GM04504 (cell line): Measurements from ENCODE around the gene ASMTL.
A peak's percentile ranks its signal among the peaks of the same experiment; 100 is the strongest.
"Not testable (repeated sequence)": the region's sequence is repeated elsewhere in the genome, so short reads cannot be mapped to it uniquely, and the experiment has no call there.

ENCODE experiments used
- DNase-seq: peaks from one replicate; pipeline ENCODE4 v3.0.0-alpha.2; 2012; ENCODE audit warnings: low read depth

The ASMTL gene

DNA sequence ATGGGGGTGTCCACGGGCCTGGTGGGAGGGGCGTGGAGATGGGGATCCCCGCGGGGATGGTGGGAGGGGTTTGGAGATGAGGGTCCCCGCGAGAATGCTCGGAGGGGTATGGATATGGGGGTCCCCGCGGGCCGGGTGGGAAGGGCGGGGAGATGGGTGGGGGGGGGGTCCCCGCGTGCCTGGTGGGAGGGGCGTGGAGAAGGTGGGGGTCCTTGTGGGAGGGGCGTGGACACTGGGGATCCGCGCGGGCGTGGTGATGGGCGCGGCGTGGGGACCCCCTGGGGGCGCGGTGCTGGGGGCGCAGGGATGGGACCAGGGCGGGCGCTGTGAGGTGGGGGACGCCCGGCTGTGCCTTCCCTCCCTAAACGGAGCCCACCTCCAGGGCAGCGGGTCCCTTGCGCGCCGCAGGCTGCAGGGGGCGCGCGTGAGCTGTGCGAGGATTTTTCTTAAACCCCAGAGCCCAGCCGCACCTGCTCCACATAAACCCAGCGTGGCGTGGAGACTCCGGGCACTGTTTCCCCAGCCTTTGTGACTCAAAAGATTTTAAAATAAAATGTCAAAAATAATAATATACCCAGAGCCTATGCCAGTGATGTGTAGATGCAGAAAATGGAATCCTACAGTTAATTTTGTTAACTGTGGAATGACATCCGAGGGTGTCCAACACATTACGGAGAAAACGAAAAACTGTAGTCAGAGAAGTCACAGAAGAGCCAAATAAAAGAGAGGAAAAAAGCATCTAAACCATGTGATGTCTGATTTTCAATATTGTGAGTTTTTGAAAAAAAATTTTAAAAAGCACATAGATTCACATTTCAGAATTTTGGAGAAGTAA, 1.5 kb upstream of the ASMTL start:
- peak; percentile 52 for DNase-seq

DNA sequence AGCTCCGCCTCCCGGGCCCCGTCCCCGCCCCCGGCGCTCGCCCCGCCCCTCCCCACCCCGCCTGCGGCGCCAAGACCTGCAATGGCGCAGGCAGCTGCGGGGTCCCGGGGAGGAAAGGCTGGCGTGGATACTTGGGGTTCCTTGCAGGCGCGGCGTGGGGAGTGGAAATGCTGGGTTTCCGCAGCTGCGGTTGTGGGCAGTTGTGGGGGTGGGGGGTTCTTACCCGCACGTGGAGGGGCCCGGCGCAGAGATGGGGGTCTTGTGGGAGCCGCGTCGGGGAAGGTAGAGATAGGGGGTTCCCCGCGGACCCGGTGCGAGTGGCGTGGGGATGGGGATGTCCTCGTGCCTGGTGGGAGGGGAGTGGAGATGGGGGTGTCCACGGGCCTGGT, 680 bp upstream of the ASMTL start:
- no peak for DNase-seq

DNA sequence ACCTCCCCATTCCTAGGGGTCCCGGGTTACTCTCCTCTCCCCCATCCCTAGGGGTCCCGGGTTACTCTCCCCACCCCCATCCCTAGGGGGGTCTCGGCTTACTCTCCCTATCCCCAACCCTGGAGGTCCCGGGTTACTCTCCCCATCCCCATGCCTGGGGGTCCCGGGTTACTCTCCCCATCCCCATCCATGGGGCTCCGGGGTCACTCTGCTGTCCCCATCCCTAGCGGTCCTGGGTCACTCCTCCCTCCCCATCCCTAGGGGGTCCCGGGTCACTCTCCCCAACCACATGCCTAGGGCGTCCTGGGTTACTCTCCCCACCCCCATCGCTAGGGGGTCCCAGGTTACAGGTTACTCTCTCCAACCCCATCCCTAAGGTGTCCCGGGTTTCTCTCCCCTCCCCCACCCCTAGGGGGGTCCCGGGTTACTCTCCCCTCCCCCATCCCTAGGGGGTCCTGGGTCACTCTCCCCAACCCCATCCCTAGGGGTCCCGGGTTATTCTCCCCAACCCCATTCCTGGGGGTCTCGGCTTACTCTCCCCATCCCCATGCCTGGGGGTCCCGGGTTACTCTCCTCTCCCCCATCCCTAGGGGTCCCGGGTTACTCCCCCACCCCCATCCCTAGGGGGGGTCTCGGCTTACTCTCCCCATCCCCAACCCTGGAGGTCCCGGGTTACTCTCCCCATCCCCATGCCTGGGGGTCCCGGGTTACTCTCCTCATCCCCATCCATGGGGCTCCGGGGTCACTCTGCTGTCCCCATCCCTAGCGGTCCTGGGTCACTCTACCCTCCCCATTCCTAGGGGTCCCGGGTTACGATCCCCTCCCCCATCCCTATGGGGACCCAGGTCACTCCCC, 821 bp downstream of the ASMTL start:
- DNase-seq = no peak

DNA sequence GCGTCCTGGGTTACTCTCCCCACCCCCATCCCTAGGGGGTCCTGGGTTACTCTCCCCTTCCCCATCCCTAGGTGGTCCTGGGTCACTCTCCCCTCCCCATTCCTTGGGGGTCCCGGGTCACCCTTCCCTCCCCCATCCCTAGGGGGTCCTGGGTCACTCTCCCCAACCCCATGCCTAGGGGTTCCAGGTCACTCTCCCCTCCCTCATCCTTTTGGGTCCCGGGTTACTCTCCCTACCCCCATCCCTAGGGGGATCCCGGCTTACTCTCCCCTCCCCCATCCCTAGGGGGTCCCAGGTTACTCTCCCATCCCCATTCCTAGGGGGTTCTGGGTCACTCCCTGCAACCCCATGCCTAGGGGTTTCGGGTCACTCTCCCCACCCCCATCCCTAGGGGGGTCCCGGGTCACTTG, 1.5 kb downstream of the ASMTL start:
- DNase-seq = no peak

DNA sequence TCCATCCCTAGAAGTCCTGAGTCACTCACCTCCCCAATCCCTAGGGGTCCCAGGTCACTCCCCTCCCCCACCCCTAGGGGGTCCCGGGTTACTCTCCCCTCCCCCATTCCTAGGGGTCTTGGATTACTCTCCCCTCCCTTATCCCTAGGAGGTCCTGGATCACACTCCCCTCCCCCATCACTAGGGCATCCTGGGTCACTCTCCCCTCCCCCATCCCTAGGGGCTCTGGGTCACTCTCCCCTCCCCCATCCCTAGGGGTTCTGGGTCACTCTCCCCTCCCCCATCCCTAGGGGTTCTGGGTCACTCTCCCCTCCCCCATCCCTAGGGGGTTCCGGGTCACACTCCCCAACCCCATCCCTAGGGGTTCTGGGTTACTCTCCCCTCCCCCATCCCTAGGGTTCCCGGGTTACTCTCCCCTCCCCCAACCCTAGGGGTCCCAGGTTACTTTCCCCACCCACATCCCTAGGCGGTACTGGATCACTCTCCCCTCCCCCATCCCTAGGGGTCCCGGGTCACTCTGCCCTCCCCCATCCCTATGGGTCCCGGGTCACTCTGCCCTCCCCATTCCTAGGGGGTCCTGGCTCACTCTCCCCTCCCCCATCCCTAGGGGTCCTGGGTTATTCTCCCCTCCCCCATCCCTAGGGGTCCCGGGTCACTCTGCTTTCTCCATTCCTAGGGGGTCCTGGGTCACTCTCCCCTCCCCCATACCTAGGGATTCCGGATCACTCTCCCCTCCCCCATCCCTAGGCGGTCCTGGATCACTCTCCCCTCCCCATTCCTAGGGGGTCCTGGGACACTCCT, 2.1 kb downstream of the ASMTL start:
- no peak for DNase-seq

DNA sequence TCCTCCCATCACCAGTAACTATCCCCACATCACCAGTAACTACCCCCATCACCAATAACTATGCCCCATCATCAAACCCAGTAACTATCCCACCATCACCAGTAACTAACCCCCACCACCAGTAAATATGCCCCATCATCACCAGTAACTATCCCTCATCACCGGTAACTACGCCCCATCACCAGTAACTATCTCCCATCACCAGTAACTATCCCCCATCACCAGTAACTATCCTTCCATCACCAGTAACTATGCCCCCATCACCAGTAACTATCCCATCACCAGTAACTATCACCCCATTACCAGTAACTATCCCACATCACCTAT, 2.9 kb downstream of the ASMTL start:
- no peak for DNase-seq

DNA sequence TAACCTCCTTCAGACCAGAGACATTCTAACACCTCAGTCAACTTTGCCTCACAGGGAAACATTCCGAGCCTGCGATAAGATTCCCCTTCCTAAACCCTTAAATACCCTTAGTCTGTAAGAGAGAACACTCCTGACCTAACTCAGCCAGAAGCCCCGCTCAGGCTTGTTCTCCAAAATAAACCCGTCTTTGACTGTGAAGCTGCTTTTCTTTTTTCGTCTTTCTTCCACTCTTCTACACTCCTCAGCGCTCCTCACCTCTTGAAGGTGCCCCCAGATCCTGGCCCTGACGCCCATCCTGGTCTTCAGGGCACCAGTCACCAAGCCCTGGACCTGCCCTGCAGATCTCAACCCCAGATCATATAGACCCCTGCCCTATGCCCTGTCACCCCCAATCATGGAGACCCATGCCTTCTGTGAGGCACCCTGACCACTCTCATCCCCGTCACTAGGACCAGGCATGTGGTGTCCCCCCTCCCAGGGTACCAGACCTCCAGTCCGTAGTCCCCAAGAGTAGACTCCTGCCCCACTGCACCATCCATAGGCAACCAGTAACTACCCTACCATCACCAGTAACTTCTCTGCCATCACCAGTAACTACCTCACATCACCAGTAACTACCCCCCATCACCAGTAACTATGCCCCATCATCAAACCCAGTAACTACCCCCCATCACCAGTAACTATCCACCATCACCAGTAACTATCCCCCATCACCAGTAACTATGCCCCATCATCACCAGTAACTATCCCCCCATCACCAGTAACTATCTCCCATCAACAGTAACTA, 3.5 kb downstream of the ASMTL start:
- DNase-seq = no peak

DNA sequence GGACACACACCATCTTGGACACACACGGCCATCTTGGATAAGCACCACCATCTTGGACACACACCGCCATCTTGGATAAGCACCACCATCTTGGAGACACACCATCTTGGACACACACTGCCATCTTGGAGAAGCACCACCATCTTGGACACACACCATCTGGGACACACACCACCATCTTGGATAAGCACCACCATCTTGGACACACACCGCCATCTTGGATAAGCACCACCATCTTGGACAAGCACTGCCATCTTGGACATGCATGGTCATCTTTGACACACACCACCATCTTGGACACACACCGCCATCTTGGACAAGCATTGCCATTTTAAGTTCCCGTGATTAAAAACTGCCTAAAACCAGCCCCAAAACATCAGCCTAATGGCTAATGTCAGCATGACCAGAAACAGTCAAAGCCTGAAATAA, 4.1 kb downstream of the ASMTL start:
- not testable (repeated sequence) for DNase-seq

DNA sequence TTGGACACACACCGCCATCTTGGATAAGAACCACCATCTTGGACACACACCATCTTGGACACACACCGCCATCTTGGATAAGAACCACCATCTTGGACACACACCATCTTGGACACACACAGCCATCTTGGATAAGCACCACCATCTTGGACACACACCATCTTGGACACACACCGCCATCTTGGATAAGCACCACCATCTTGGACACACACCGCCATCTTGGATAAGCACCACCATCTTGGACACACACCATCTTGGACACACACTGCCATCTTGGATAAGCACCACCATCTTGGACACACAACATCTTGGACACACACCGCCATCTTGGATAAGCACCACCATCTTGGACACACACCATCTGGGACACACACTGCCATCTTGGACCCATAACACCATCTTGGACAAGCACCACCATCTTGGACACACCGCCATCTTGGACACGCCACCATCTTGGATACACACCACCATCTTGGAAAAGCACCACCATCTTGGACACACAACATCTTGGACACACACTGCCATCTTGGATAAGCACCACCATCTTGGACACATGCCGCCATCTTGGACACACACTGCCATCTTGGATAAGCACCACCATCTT, 4.6 kb downstream of the ASMTL start:
- not testable (repeated sequence) for DNase-seq

DNA sequence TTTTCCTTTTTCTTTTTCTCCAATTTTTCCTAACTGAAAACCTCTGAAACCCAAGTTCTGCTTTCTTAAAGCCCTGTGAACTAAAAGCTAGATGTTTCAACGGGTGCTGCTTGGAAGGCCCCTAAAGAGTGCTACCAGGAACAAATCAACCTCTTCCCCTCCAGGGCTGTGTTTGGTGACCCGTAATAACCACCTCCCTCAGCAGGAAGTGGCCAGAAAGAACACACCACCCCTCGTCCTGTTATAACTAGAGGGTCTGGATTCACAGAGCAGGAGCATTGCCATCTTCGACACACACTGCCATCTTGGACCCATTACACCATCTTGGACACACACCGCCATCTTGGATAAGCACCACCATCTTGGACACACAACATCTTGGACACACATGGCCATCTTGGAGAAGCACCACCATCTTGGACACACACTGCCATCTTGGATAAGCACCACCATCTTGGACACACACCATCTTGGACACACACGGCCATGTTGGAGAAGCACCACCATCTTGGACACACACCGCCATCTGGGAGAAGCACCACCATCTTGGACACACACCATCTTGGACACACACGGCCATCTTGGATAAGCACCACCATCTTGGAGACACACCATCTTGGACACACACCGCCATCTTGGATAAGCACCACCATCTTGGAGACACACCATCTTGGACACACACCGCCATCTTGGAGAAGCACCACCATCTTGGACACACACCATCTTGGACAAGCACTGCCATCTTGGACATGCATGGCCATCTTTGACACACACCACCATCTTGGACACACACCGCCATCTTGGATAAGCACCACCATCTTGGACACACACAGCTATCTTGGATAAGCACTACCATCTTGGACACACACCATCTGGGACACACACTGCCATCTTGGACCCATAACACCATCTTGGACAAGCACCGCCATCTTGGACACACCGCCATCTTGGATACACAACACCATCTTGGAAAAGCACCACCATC, 5.4 kb downstream of the ASMTL start:
- not testable (repeated sequence) for DNase-seq

DNA sequence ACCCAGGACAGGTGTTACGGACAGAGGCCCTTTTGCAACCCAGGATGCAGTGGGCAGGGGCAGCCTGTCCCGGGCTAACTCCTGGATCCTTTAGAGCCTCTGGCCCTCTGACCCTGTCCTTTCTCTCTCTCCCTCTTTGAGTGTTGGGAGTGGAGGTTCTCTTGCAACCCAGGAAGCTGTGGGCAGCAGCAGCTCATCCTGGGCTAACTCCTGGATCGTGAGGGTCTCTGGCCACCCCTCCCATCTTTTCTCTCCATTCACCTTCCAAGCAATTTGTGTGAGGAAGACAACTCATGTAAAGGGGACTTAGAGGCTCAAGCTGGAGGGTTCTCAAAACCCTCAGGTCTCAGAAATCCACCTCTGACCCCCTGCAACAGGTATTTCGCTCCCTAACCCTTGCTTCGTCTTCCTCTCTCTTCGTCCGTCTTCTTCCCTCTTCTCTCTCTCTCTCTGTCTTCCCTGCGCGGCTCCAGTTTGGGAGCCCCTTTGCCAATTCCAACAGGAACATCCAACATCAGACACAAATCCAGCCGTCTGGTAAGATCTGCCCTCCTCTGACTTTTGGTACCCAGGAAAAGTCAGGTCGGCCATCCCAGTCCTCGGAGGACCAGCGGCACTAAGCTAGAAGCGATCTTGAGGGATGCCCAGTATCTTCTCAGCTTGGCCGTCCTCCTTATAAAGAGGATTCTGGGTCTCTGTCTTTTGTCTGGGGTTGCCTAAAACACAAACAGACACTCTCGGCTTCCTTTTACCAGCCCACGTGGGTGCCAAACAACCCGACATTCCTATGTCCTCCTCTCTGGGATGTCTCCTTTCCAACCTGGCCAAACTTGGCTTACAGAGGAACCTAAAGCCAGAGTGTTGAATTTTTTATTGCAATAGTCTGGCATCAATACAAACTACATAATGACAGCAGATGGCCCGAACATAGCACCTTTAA, 7.9 kb downstream of the ASMTL start:
- no peak for DNase-seq

DNA sequence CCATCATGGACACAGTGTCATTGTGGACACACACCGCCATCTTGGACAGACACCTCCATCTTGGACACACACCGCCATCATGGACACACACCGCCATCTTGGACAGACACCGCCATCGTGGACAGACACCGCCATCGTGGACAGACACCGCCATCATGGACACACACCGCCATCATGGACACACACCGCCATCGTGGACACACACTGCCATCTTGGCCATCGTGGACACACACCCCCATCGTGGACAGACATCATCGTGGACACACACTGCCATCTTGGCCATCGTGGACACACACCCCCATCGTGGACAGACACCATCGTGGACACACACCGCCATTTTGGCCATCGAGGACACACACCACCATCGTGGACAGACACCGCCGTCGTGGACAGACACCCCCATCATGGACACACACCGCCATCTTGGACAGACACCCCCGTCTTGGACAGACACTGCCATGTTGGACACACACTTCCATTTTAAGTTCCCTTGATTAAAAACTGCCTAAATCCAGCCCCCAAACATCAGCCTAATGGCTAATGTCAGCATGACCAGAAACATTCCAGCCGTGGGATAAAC, 9.1 kb downstream of the ASMTL start:
- DNase-seq = no peak

DNA sequence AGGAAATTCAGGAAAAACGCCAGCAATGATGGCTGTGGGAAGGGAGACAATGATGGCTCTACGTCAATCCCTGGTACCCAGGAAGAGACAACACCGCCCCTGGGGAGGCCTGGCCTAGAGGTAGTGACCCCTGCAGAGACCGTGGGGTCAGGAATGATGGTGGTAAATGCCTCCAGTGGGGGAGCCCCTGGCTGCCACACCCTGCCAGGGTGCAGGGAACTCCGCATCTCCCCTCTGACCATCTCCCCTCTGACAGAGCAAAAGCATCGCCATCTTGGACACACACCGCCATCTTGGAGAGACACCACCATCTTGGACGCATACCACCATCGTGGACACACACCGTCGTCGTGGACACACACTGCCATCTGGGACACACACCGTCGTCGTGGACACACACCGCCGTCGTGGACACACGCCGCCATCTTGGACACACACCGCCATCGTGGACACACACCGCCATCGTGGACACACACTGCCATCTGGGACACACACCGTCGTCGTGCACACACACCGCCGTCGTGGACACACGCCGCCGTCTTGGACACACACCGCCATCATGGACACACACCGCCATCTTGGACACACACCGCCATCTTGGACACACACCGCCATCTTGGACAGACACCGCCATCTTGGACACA, 9.9 kb downstream of the ASMTL start:
- no peak for DNase-seq

DNA sequence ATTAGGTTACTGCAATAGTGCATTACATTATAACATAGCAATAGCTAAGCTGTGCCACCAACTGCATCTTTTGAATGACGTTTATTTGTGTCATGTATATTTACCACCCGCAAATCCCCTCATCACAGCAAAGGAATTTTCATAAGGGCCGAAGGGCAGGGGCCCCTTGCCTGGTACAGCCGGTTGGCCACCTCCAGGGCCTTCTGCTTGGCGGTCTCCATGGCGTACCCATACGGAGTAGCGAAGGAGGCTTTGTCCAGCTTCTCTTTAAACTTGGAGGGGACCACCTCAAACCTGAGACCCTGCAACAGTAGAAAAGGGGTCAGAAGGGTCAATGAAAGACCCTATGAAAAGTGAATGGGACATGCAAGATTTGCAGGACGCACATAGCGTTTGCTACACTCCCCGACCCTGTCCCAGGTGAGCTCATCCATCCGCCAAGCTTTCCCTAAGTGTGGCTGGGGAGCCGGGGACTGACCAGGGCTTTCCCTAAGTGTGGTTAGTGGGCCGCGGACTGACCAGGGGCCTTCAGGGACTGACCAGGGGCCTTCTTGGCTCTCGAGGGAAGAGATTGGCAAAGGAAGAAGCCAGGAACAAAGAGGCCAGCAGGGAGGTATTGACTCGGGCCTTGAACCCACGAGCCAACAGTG, 10.6 kb downstream of the ASMTL start:
- no peak for DNase-seq

DNA sequence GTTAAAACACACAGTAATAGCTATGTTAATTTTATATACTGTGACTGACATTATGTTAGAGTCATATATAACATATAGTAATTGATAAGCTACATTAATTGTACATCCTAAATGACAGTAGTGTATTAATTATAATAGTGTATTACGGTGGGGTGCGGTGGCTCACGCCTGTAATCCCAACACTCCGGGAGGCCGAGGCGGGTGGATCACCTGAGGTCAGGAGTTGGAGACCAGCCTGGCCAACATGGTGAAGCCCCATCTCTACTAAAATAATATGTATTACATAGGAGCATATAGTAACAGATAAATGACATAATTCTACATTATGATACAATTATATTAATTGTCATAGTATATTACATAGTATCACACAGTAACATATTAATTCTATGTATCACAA, 12.2 kb downstream of the ASMTL start:
- no peak for DNase-seq

DNA sequence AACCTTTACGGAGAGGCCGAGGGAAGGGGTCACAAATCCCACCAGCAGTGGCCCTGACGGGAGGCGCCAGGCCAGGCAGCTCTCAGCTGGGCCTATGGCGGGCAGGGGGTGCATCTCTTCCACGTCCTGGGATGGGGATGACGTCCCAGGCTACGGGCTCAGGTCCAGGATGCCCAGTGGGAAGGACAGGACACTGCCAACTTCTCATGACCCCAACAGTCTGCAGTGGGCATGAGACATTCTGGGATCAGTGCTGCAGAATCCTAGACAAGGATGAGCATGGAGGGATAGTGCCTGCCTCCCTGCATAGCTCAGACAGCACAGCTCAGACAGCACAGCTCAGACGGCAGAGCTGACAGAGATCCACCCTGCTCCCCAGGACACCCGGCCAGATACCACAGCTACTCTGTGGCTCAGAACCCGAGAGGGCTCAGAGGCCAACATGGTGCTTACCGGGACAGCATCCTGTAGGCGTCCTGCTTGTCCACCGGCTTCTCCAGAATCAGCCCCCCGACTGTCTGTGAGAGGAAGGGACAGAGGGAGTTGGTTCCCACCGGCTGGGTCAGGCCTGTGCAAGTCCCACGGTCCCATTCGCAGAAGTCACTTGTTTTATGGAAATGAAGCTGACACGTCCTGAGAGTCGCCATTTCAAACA, 17.3 kb downstream of the ASMTL start:
- no peak for DNase-seq

DNA sequence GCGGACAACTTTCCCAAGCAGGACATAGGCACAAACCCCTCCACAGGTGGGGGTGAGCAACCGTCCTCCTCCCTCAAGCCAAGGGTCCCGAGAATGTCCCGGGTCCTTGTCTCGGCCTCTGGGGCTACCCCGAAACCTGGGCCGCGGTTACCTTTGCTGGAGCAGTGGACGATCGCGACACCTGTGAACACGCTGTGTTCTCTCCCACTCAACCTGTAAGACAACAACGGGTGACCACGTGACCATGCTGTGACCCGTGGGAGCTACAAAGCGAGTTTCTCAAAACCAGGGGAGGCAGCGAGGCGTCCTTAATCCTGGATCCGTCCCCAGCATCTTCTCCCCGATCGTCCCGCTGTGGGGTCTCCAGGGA, 17.9 kb downstream of the ASMTL start:
- no peak for DNase-seq
